Measurements from ENCODE around the gene GLCE.

- TF ChIP-seq CTCF (IDR thresholded peaks at IDR 0.05) (no peak), POLR2A (IDR thresholded peaks at IDR 0.05) (no peak)
Measured at GRCh38 chr15:69298354-69298696, 137.9 kb downstream of the GLCE start.
